Parathyroid adenoma (tissue), 2 donors: ENCODE results near the gene TASP1.
"Not testable (repeated sequence)": the region's sequence is repeated elsewhere in the genome, so short reads cannot be mapped to it uniquely, and the experiment has no call there.

Experiments
- H2AFZ ChIP-seq: fragments of 300-600 bp; sonication (generic); one replicate; pipeline ENCODE4 v1.7.0; 2017; ENCODE audit warnings: antibody characterized with exemption, mild to moderate bottlenecking
- H3K27ac ChIP-seq: fragments of 300-600 bp; sonication (generic); one replicate; pipeline ENCODE4 v1.7.0; 2017
- H3K27me3 ChIP-seq: fragments of 300-600 bp; sonication (generic); one replicate; pipeline ENCODE4 v1.7.0; 2017; ENCODE audit warnings: low read length; ENCODE audit not compliant: control insufficient read depth, insufficient read depth
- H3K36me3 ChIP-seq: fragments of 300-600 bp; sonication (generic); one replicate; pipeline ENCODE4 v1.7.0; 2017; ENCODE audit warnings: low read length; ENCODE audit not compliant: control insufficient read depth, insufficient read depth
- H3K4me1 ChIP-seq: fragments of 300-600 bp; sonication (generic); one replicate; pipeline ENCODE4 v1.7.0; 2017; ENCODE audit warnings: control low read depth
- H3K4me2 ChIP-seq: fragments of 300-600 bp; sonication (generic); one replicate; pipeline ENCODE4 v1.7.0; 2017; ENCODE audit warnings: low read length
- H3K4me3 ChIP-seq: fragments of 300-600 bp; sonication (generic); one replicate; pipeline ENCODE4 v1.7.0; 2017; ENCODE audit warnings: low read depth, low read length
- H3K79me2 ChIP-seq: fragments of 300-600 bp; sonication (generic); one replicate; pipeline ENCODE4 v1.7.0; 2017; ENCODE audit warnings: control low read depth
- H3K9ac ChIP-seq: fragments of 300-600 bp; sonication (generic); one replicate; pipeline ENCODE4 v1.7.0; 2017; ENCODE audit warnings: mild to moderate bottlenecking
- H3K9me3 ChIP-seq: fragments of 300-600 bp; sonication (generic); one replicate; pipeline ENCODE4 v1.7.0; 2017; ENCODE audit warnings: low read length; ENCODE audit not compliant: control insufficient read depth
- CTCF ChIP-seq: fragments of 300-600 bp; sonication (generic); IDR thresholded peaks from one replicate; pipeline ENCODE4 v1.7.0; 2017; ENCODE audit warnings: antibody characterized with exemption, mild to moderate bottlenecking
- donor health status: primary hyperparathyroidism.

Gene TASP1

GRCh38 chr20:13625304-13625979 is 13.3 kb downstream of the TASP1 start:
- Histone ChIP-seq H3K9me3 (no peaks in the 10 kb centered on the region), H3K27ac (no peak overlapping the region)

GRCh38 chr20:13619415-13619814 is 19.3 kb downstream of the TASP1 start:
- not testable (repeated sequence) for H3K4me1 ChIP-seq, H3K4me2 ChIP-seq, H3K36me3 ChIP-seq, H3K27me3 ChIP-seq, H3K9ac ChIP-seq, H3K27ac ChIP-seq, H3K9me3 ChIP-seq, H2AFZ ChIP-seq, H3K4me3 ChIP-seq, H3K79me2 ChIP-seq

More at GRCh38 chr20:13625304-13625979, 13.3 kb downstream of the TASP1 start:
- no peak overlapping the region for H3K4me2 ChIP-seq
- H3K27me3 ChIP-seq: no peaks in the 10 kb centered on the region
- H3K36me3 ChIP-seq: no peaks in the 10 kb centered on the region
- H3K9ac ChIP-seq: no peak overlapping the region
- H2AFZ ChIP-seq: no peak overlapping the region
- H3K79me2 ChIP-seq: peaks cover 8% of the 10 kb centered on the region
- no peaks in the 10 kb centered on the region for H3K4me1 ChIP-seq
- H3K4me3 ChIP-seq: no peak overlapping the region
- TF ChIP-seq CTCF: no peak

GRCh38 chr20:13618456-13618855 is 20.3 kb downstream of the TASP1 start:
- H3K27me3 ChIP-seq, H3K9ac ChIP-seq, H3K36me3 ChIP-seq, H3K27ac ChIP-seq, H3K9me3 ChIP-seq, H2AFZ ChIP-seq, H3K79me2 ChIP-seq, H3K4me2 ChIP-seq, H3K4me3 ChIP-seq, H3K4me1 ChIP-seq: not testable (repeated sequence)

GRCh38 chr20:13617585-13617984 is 21.1 kb downstream of the TASP1 start:
- not testable (repeated sequence) for H2AFZ ChIP-seq, H3K27ac ChIP-seq, H3K4me1 ChIP-seq, H3K9me3 ChIP-seq, H3K4me3 ChIP-seq, H3K27me3 ChIP-seq, H3K4me2 ChIP-seq, H3K9ac ChIP-seq, H3K36me3 ChIP-seq, H3K79me2 ChIP-seq

- H3K79me2 ChIP-seq, H3K4me1 ChIP-seq, H3K9ac ChIP-seq, H3K27ac ChIP-seq, H3K36me3 ChIP-seq, H3K27me3 ChIP-seq, H2AFZ ChIP-seq, H3K4me2 ChIP-seq, H3K9me3 ChIP-seq, H3K4me3 ChIP-seq: not testable (repeated sequence)
Observed at GRCh38 chr20:13616713-13617112, 22.0 kb downstream of the TASP1 start.

- H3K9me3 ChIP-seq: no peaks in the 10 kb centered on the region
- H3K27ac ChIP-seq: no peak overlapping the region
- no peaks in the 10 kb centered on the region for H3K79me2 ChIP-seq
- no peak overlapping the region for H2AFZ ChIP-seq
- TF ChIP-seq CTCF: no peak
- H3K27me3 ChIP-seq: no peaks in the 10 kb centered on the region
- no peaks in the 10 kb centered on the region for H3K4me1 ChIP-seq
- no peak overlapping the region for H3K4me2 ChIP-seq
- no peak overlapping the region for H3K9ac ChIP-seq
- no peak overlapping the region for H3K4me3 ChIP-seq
- no peaks in the 10 kb centered on the region for H3K36me3 ChIP-seq
Observed at GRCh38 chr20:13613917-13614316, 24.8 kb downstream of the TASP1 start.
